Right atrium auricular region (tissue), 2 donors: Measurements from ENCODE around the gene COQ10A. TPM values are rescaled to one million over a fixed set of nuclear protein-coding genes. Genes with fewer than 3 reads are reported as not detected.

Experiments used
- DNase-seq: peaks from one replicate; pipeline ENCODE4 v3.0.0-alpha.2; 2019; ENCODE audit warnings: low spot score
- H3K27ac ChIP-seq, 2 donors: fragments of 200-600 bp; sonication (generic); 1 replicate in 1 of 2; 2 replicates in 1 of 2; pipeline ENCODE4 v1.5.1; 2016 to 2019
- H3K27me3 ChIP-seq, 2 donors: fragments of 200-600 bp; sonication (generic); one replicate each; pipeline versions ENCODE4 v1.5.1 to v1.6.0; 2017 to 2019
- H3K36me3 ChIP-seq: fragments of 200-600 bp; sonication (generic); one replicate; pipeline ENCODE4 v1.5.1; 2016
- H3K4me1 ChIP-seq, 2 donors: fragments of 200-600 bp; sonication (generic); one replicate each; pipeline versions ENCODE4 v1.5.1 to v1.6.0; 2017 to 2019
- H3K4me3 ChIP-seq, 2 donors: fragments of 200-600 bp; sonication (generic); 1 replicate in 1 of 2; 2 replicates in 1 of 2; pipeline ENCODE4 v1.5.1; 2017 to 2019; ENCODE audit warnings: mild to moderate bottlenecking in 1 of 2, moderate library complexity in 1 of 2
- H3K9me3 ChIP-seq, 2 donors: fragments of 200-600 bp; sonication (generic); one replicate each; pipeline ENCODE4 v1.5.1; 2019
- CTCF ChIP-seq, 2 donors: fragments of 200-600 bp; sonication (generic); IDR thresholded peaks; one replicate each; pipeline ENCODE4 v1.5.1; 2019; ENCODE audit warnings: antibody characterized with exemption in 2 of 2
- total RNA-seq, 2 donors: library from RNA; depleted of rRNA; stranded (reverse); fragments of >200 nt; gene quantifications; one replicate each; pipeline ENCODE4 v1.1.0, GENCODE V29; 2016

COQ10A gene
- total RNA-seq, 2 donors from 2014 or later = 68.5 to 149 TPM

- TF ChIP-seq CTCF (IDR thresholded peaks at IDR 0.05) = no peak
- H3K4me3 ChIP-seq = no peak overlapping the region
- H3K4me1 ChIP-seq = peaks cover 0 to 9% of the 10 kb centered on the region in 2 donors
- DNase-seq = no peak
- H3K27me3 ChIP-seq = no peaks in the 10 kb centered on the region
- H3K9me3 ChIP-seq = no peaks in the 10 kb centered on the region
- peaks cover 99% of the 10 kb centered on the region for H3K36me3 ChIP-seq
- no peak overlapping the region for H3K27ac ChIP-seq
Measured at GRCh38 chr12:56244494-56244893, 22.2 kb upstream of the COQ10A start.

- no peak overlapping the region for H3K4me3 ChIP-seq
- peaks cover 99% of the 10 kb centered on the region for H3K36me3 ChIP-seq
- TF ChIP-seq CTCF (IDR thresholded peaks at IDR 0.05) = no peak
- no peaks in the 10 kb centered on the region for H3K27me3 ChIP-seq
- peaks cover 0 to 9% of the 10 kb centered on the region in 2 donors for H3K4me1 ChIP-seq
- no peak for DNase-seq
- no peak overlapping the region for H3K27ac ChIP-seq
- H3K9me3 ChIP-seq = no peaks in the 10 kb centered on the region
Measured at GRCh38 chr12:56247923-56248322, 18.8 kb upstream of the COQ10A start.

GRCh38 chr12:56248711-56249110, 18.0 kb upstream of the COQ10A start:
- TF ChIP-seq CTCF (IDR thresholded peaks at IDR 0.05) = no peak
- Histone ChIP-seq H3K9me3 (no peaks in the 10 kb centered on the region), H3K27me3 (no peaks in the 10 kb centered on the region), H3K27ac (no peak overlapping the region), H3K4me3 (no peak overlapping the region), H3K4me1 (peaks cover 0 to 8% of the 10 kb centered on the region in 2 donors), H3K36me3 (peaks cover 99% of the 10 kb centered on the region)
- no peak for DNase-seq

- no peaks in the 10 kb centered on the region for H3K9me3 ChIP-seq
- peaks cover 0 to 17% of the 10 kb centered on the region in 2 donors for H3K4me1 ChIP-seq
- H3K4me3 ChIP-seq = no peak overlapping the region
- peaks cover 92% of the 10 kb centered on the region for H3K36me3 ChIP-seq
- no peak for DNase-seq
- TF ChIP-seq CTCF (IDR thresholded peaks at IDR 0.05) = no peak
- H3K27me3 ChIP-seq = no peaks in the 10 kb centered on the region
- no peak overlapping the region for H3K27ac ChIP-seq
Measured at GRCh38 chr12:56252649-56253048, 14.1 kb upstream of the COQ10A start.

- Histone ChIP-seq H3K27ac (no peak overlapping the region), H3K9me3 (no peaks in the 10 kb centered on the region), H3K27me3 (no peaks in the 10 kb centered on the region), H3K4me1 (peaks cover 0 to 17% of the 10 kb centered on the region in 2 donors), H3K36me3 (peaks cover 87% of the 10 kb centered on the region), H3K4me3 (no peak overlapping the region)
- DNase-seq = no peak
- TF ChIP-seq CTCF (IDR thresholded peaks at IDR 0.05) = no peak
Measured at GRCh38 chr12:56253091-56253490, 13.7 kb upstream of the COQ10A start.

- no peak for TF ChIP-seq CTCF (IDR thresholded peaks at IDR 0.05)
- no peak for DNase-seq
- Histone ChIP-seq H3K9me3 (no peaks in the 10 kb centered on the region), H3K4me3 (no peak overlapping the region), H3K36me3 (peaks cover 61% of the 10 kb centered on the region), H3K27me3 (no peaks in the 10 kb centered on the region), H3K4me1 (peaks cover 0 to 22% of the 10 kb centered on the region in 2 donors), H3K27ac (no peak overlapping the region)
Measured at GRCh38 chr12:56255671-56256070, 11.1 kb upstream of the COQ10A start.
